Femur (tissue), 1 donor: ENCODE data around the gene MGAT4B.
A peak's percentile ranks its signal among the peaks of the same experiment; 100 is the strongest.

Experiments
- DNase-seq: peaks from one replicate; pipeline ENCODE4 v3.0.0-alpha.2; 2017

Gene MGAT4B

GRCh38 chr5:179805529-179806249, 977 bp downstream of the MGAT4B start:
- peak; percentile 57 for DNase-seq

- no peak for DNase-seq
Observed at GRCh38 chr5:179805070-179805528, 1.6 kb downstream of the MGAT4B start.

- DNase-seq = no peak
Observed at GRCh38 chr5:179804555-179804947, 2.1 kb downstream of the MGAT4B start.

GRCh38 chr5:179803651-179804554, 2.8 kb downstream of the MGAT4B start:
- DNase-seq = no peak

GRCh38 chr5:179802950-179803562, 3.6 kb downstream of the MGAT4B start:
- DNase-seq = no peak

- no peak for DNase-seq
Observed at GRCh38 chr5:179802207-179802883, 4.3 kb downstream of the MGAT4B start.

- peak; percentile 78 for DNase-seq
Observed at GRCh38 chr5:179801304-179802206, 5.1 kb downstream of the MGAT4B start.

GRCh38 chr5:179800696-179801201, 5.9 kb downstream of the MGAT4B start:
- no peak for DNase-seq

GRCh38 chr5:179800071-179800695, 6.5 kb downstream of the MGAT4B start:
- no peak for DNase-seq

GRCh38 chr5:179799644-179799973, 7.1 kb downstream of the MGAT4B start:
- no peak for DNase-seq

GRCh38 chr5:179798771-179799643, 7.7 kb downstream of the MGAT4B start:
- no peak for DNase-seq

- DNase-seq = no peak
Observed at GRCh38 chr5:179798144-179798770, 8.4 kb downstream of the MGAT4B start.

- no peak for DNase-seq
Observed at GRCh38 chr5:179797741-179798140, 8.9 kb downstream of the MGAT4B start.

- no peak for DNase-seq
Observed at GRCh38 chr5:179796877-179797608, 9.6 kb downstream of the MGAT4B start.

GRCh38 chr5:179795863-179796833, 10.5 kb downstream of the MGAT4B start:
- peak; percentile 87 for DNase-seq

GRCh38 chr5:179795049-179795862, 11.4 kb downstream of the MGAT4B start:
- DNase-seq = peak; percentile 44

- no peak for DNase-seq
Observed at GRCh38 chr5:179794575-179794974, 12.1 kb downstream of the MGAT4B start.
